Measurements from ENCODE around the gene ARNT2.
"Not testable (repeated sequence)": the region's sequence is repeated elsewhere in the genome, so short reads cannot be mapped to it uniquely, and the experiment has no call there.

ARNT2 gene

DNA sequence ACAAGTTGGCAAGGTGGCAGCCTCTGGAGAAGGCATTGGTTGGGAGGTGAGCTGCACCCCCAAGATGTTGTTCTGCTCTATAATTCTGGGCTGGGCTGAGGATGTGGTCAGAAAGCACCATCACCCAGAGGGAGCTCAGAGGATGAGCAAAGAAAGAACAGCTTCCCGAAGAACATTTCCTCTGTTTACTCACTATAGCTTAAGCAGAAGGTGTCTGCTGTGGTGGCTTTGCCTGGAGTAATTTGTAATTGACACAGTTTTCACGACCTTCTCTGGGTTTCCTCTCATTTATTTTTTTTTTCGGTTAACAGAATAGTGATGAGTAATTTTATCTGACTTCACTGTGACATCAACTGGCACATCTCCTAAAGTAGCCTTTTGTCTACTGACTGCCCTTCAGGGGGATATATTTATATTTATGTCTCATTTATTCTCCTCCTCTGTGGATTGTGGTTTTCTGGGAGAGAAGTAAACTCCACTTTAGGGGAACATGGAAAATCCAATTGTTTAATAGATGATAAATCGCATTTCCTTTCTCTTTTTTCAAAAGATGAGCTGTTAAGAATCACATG lies 241.4 kb downstream of the ARNT2 start:
- no peak overlapping the region for H3K27ac ChIP-seq
- TF ChIP-seq, protein P1, sequence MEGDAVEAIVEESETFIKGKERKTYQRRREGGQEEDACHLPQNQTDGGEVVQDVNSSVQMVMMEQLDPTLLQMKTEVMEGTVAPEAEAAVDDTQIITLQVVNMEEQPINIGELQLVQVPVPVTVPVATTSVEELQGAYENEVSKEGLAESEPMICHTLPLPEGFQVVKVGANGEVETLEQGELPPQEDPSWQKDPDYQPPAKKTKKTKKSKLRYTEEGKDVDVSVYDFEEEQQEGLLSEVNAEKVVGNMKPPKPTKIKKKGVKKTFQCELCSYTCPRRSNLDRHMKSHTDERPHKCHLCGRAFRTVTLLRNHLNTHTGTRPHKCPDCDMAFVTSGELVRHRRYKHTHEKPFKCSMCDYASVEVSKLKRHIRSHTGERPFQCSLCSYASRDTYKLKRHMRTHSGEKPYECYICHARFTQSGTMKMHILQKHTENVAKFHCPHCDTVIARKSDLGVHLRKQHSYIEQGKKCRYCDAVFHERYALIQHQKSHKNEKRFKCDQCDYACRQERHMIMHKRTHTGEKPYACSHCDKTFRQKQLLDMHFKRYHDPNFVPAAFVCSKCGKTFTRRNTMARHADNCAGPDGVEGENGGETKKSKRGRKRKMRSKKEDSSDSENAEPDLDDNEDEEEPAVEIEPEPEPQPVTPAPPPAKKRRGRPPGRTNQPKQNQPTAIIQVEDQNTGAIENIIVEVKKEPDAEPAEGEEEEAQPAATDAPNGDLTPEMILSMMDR (IDR thresholded peaks at IDR 0.05): no peak
- no peak for TF ChIP-seq ZFX (IDR thresholded peaks at IDR 0.05; ENCODE audit: borderline replicate concordance)

DNA sequence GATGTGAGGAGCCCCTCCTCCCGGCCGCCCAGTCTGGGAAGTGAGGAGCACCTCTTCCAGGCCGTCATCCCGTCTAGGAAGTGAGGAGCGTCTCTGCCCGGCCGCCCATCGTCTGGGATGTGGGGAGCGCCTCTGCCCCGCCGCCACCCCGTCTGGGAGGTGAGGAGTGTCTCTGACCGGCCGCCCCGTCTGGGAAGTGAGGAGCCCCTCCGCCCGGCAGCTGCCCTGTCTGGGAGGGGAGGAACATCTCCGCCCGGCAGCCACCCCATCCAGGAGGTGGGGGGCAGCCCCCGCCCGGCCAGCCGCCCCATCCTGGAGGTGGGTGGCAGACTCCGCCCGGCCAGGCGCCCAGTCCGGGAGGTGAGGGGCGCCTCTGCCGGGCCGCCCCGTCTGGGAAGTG lies 243.2 kb downstream of the ARNT2 start:
- not testable (repeated sequence) for H3K27ac ChIP-seq

Measured in 22Rv1 (cell line).